Measurements from ENCODE around the gene SLC7A4.

SLC7A4 gene

GRCh38 chr22:21012446-21013407 is 19.6 kb downstream of the SLC7A4 start:
- no peak for TF ChIP-seq CTCF (IDR thresholded peaks at IDR 0.05)

- TF ChIP-seq CTCF (IDR thresholded peaks at IDR 0.05) = no peak
These were observed 21.8 kb downstream of the SLC7A4 start for GRCh38 chr22:21010426-21011113.

GRCh38 chr22:21009638-21010425 is 22.5 kb downstream of the SLC7A4 start:
- TF ChIP-seq CTCF (IDR thresholded peaks at IDR 0.05) = no peak

GRCh38 chr22:21003782-21004181 is 28.6 kb downstream of the SLC7A4 start:
- TF ChIP-seq CTCF (IDR thresholded peaks at IDR 0.05) = no peak

GRCh38 chr22:21001601-21002325 is 30.6 kb downstream of the SLC7A4 start, which contains the start of gene THAP7:
THAP7 (minus strand) TSS chr22:21002118; CDS start chr22:21001911, 207 bp downstream.
- no peak for TF ChIP-seq CTCF (IDR thresholded peaks at IDR 0.05)

GRCh38 chr22:21000987-21001600 is 31.3 kb downstream of the SLC7A4 start:
- TF ChIP-seq CTCF (IDR thresholded peaks at IDR 0.05) = no peak
